HG03558 (cell line): ENCODE measurements around the gene KRT5.

Experiments
- ATAC-seq: cut with Tn5 transposase; IDR thresholded peaks from one replicate; pipeline ENCODE4 v1.9.1; 2021; ENCODE audit warnings: moderate number of reproducible peaks; ENCODE audit not compliant: unreplicated experiment; ENCODE audit errors: extremely low read depth

The KRT5 gene

DNA sequence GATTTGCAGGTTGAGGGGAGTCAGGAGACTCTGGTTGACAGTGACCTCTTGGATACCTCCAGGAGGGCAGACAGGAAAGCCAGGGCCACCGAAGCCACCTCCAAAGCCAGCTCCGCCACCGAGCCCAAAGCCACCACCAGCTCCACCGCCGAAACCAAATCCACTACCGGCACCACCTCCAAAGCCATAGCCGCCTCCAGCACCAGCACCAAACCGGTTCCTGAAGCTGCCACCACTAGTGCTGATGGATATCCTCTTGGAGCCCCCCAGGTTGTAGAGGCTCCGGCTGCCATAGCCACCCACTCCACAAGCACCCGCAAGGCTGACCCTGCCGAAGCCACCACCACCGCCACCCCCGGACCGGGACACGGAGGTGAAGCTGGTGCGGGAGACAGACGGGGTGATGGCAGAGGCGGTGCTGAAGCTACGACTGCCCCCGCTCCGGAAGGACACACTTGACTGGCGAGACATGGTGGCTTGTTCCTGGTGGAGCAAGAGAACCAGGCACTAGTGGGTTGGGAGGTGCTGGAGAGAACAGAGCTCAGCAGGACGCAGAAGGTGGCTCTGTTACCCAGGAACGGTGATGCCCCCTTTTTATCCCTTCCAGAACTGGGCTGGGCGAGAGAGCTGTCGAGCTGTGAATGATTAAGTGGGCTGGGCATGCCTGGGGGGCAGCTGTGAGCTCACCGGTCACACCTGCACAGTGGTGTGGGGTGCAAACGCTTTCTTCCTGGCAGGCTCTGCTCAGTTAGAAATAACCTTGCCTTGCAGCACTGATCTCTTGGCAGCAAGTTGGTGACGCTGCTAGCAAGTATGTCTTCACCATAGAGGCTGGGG, at the start of gene KRT5:
KRT5 (minus strand) TSS at position 569 of the 837 bp plus-strand sequence; CDS start at position 471, 98 bp downstream.
- no peak for ATAC-seq

GRCh38 chr12:52568111-52568510, 47.9 kb upstream of the KRT5 start:
- ATAC-seq = no peak

GRCh38 chr12:52566847-52567291, 46.7 kb upstream of the KRT5 start:
- no peak for ATAC-seq

DNA sequence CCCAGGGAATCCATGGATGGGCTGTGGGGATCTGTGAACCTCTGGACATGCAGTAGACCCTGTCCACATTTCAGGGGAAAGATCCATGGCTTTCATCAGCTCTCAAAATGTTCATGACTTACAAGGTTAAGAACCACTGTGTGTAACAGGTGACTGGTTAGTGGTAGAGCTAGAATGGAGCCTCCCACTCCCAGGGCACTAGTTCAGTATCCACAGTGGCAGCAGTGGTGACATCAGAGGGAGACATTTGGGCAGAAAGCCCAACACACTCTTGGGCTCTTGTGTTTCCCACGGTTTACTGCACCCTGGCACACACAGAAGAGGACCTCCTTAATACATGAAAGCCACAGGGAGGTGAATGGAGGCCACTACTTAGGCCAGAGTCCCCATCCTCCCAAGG, 44.4 kb upstream of the KRT5 start:
- no peak for ATAC-seq

DNA sequence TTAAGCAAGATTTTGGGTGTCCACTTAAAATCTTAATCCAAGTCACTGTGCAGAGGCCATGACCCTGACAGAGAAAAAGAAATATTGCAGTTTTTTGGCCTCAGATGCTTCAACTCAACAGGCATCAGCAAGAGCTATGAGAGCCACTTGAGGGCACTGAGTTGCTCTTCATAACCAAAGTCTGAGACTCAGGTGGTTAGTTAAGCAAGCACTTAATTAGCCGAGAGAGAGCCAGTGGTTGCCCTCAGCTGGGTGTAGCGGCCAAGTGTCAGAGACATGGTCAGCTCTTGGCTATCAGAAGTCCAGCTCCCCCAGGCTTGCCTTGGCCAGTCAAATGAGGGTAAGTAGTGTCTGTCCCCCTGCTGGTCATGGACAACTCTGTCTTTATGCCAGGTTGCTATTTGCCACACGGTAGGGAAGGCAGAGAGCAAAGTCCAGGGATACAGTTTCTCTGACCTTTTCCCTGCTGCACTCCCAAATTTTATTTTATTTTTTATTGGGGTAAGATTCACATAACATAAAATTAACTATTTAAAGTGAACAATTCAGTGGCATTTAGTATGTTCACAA, 41.8 kb upstream of the KRT5 start:
- no peak for ATAC-seq

GRCh38 chr12:52559979-52560378, 39.8 kb upstream of the KRT5 start:
- ATAC-seq = no peak

GRCh38 chr12:52558781-52559445, 38.7 kb upstream of the KRT5 start:
- ATAC-seq = no peak

DNA sequence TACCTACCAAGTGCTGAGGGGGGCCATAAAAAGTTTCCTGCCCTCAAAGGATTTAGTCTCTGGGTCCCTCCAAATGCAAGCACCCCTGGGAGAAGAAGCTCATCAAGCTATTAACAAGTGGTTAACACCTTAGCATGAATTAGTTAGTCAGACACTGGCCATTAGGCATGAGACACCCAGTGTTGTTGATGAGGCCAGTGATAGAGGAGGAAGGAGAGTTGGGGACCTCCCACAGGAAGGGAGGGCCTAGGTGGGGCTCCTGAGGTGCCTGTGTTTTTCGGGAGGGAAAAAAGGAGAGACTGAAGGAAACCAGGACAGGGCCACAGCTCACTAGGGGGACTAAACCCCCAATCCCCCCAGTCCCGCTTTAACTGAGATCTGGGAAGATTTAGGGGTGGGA, 37.3 kb upstream of the KRT5 start:
- ATAC-seq = no peak

DNA sequence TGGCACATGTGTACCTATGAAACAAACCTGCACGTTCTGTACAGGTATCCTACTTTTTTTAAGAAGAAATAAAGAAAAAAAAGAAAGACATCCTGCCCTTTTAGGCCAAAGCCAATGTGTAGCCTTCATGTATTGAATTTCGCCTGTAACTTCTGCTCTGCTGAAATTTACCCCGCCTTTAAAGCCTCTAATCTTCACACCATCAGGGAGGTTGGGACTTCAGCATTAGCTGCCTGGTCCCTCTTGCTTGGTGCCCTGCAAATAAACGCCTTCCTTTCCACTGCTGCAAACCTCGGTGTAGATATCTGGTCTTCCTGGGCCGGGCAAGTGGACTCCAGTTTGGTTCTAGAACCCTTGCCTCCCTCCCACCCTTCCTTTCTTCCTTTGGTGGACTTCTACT, 35.4 kb upstream of the KRT5 start:
- ATAC-seq = no peak

- ATAC-seq = no peak
Observed at GRCh38 chr12:52552681-52553195, 32.5 kb upstream of the KRT5 start, which contains the start of gene KRT71. TSS of gene KRT71 (minus strand) at chr12:52553145. CDS start at chr12:52553077, 68 bp downstream.

DNA sequence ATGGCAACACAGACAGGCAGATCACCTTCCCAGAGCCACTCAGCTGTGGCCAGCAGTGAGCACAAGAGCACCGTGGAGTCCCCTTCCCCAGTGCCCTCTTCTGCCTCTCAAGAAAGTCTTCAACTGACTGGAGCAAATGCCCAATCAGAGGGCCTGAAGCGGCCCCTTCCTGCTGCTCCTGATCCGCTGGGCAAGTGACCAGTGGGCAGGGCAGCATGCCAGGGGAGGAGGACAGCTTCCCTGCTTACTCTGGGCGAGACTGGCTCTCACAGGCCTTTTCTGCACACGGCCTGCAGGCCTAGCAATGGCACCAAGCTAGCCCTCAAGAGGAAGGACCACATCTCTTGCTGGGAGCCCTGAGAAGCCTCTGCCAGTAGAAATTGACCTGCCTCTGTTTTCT, 31.9 kb upstream of the KRT5 start:
- no peak for ATAC-seq

DNA sequence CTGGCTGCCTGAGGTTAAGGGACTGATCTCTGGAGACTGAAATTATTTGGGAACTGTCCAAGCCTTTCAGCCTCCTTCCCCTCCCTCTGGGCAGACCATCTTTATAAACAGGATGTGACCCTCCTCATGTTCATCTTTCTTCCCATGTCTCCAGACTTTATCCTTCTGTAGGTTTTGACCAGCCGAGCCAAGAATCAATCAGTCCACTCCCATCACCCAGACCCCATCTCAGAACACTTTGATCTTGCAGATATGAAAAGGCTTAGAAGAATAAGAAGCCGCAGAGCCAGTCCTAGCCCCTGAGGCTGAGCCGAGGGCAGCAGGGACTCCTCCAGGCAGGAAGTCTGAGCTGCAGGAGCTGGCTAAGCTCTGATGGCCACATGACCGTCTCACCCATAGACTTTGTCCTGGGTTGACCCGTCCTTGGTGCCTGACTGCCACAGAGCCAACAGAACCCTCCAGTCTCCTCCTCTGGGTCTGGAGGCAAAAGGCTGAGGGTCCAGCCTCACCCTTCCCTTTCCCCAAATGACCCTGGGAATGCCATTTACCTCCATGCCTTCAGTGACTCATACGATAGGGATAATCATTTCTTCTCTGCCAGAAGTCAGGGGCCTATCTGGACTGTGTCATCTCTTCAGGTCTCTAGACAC, 31.1 kb upstream of the KRT5 start:
- ATAC-seq = no peak

DNA sequence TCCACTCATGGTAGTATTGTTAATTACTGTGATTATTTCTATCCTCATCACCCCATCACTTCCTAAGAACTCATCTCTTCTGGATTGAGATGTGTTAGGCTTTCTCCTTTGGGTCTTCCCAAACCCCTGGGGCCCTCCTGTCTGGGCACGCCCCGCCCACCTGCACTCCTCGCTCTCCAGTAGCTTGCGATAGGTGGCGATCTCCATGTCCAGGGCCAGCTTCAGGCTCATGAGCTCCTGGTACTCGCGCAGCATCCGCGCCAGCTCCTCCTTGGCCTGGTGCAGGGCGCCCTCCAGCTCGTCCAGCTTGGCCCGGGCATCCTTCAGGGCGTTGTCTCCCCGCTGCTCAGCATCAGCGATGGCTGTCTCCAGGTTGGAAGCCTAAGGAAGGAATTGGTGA, 25.9 kb upstream of the KRT5 start:
- no peak for ATAC-seq

DNA sequence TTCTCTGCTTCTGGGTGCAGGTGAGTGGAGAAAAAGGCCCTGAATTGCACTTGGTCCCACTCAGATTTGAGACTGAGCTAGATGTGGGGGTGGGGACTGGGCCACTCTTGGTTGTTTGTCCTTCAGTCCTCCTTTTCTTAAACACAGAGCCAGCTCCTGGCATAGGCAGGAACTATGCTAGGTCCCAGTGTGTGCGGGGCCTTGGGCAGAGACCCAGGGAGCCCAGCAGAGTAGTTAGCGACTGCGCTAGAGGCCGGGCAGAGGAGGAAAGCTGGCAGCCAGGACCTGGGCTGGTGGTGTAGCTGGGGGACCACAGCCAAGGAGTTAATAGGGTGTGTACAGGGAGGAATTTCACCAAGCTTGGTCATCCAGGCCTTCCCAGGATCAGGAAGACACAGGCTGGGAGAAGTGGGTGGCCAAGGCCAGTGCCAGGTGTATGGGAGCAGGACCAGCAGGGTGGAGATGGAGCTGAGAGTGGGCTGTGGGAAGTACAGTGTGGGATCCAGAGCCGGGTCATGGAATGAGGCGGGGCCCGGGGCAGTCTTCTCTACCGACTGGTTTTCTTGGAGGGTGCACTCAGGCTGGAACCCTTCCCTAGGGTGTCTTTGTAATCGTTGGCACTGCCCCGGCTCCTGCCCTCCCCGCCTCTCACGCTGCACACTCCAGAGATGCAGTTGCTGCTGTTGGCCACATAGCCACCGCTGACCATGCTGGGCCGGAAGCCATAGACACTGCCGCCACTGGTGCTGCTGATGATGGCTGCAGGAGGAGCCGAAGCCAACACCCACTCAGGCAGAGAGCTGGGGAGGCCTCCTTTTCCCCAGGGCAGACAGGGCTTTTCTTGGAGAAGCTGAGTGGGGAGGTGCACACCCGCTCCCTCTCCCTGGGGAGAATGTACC, 24.0 kb upstream of the KRT5 start:
- ATAC-seq = no peak

GRCh38 chr12:52542785-52543318, 22.7 kb upstream of the KRT5 start:
- ATAC-seq = no peak

GRCh38 chr12:52542157-52542556, 22.0 kb upstream of the KRT5 start:
- ATAC-seq = no peak

DNA sequence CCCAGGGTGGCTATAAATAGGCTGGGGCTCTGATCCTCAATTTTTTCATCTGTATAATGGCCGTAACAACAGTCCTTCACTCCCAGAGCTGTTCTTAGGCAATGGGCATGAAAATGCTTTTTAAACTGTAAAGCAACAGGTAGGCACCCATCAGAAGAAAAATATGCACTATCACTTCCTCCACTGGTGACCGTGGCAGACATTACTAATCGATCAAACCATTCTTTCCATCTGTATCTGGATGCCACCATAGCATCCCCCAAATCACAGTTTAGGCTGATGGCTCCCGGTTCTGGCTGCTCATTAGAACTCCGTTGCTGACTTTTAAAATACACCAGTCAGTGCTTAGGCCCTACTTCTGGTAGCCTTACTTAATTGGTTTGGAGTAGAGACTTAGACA, 21.5 kb upstream of the KRT5 start:
- no peak for ATAC-seq

- no peak for ATAC-seq
Observed at GRCh38 chr12:52540531-52540930, 20.3 kb upstream of the KRT5 start.

- no peak for ATAC-seq
Observed at GRCh38 chr12:52539821-52540173, 19.6 kb upstream of the KRT5 start.
